HG02938 (cell line): ENCODE data around the gene ZNF134.

Source experiments
- ATAC-seq: cut with Tn5 transposase; IDR thresholded peaks from one replicate; pipeline ENCODE4 v1.9.1; 2021; ENCODE audit warnings: mild to moderate bottlenecking, moderate library complexity; ENCODE audit not compliant: unreplicated experiment

The ZNF134 gene

GRCh38 chr19:57613941-57614743 is at the start of gene ZNF134:
ZNF134 (plus strand) TSS chr19:57614242; CDS start chr19:57619469, 5,227 bp downstream.
- peak; percentile 96 for ATAC-seq

GRCh38 chr19:57566396-57567265 is 47.4 kb upstream of the ZNF134 start:
- no peak for ATAC-seq

GRCh38 chr19:57570707-57571106 is 43.3 kb upstream of the ZNF134 start:
- no peak for ATAC-seq

GRCh38 chr19:57572415-57572947 is 41.6 kb upstream of the ZNF134 start:
- ATAC-seq: no peak

GRCh38 chr19:57576661-57577060 is 37.4 kb upstream of the ZNF134 start:
- ATAC-seq: no peak

GRCh38 chr19:57578487-57579205 is 35.4 kb upstream of the ZNF134 start, which contains the start of gene ZNF416:
ZNF416 (minus strand) TSS chr19:57578911; CDS start chr19:57578704, 207 bp downstream.
- ATAC-seq: peak; percentile 89

GRCh38 chr19:57583104-57583520 is 30.9 kb upstream of the ZNF134 start:
- ATAC-seq: no peak

- ATAC-seq: peak; percentile 72
Measured at GRCh38 chr19:57583521-57584416, 30.3 kb upstream of the ZNF134 start, which contains the start of gene ZIK1. ZIK1 (plus strand) TSS chr19:57584145; CDS start chr19:57584357, 212 bp downstream.

- ATAC-seq: no peak
Measured at GRCh38 chr19:57587529-57587928, 26.5 kb upstream of the ZNF134 start.

GRCh38 chr19:57599377-57599760 is 14.7 kb upstream of the ZNF134 start:
- no peak for ATAC-seq

GRCh38 chr19:57599761-57600383 is 14.2 kb upstream of the ZNF134 start, which contains the start of gene ZNF530:
ZNF530 (plus strand) TSS chr19:57599885; CDS start chr19:57604346, 4,461 bp downstream.
- ATAC-seq: peak; percentile 94

GRCh38 chr19:57606931-57607330 is 7.1 kb upstream of the ZNF134 start:
- ATAC-seq: no peak

- ATAC-seq: no peak
Measured at GRCh38 chr19:57611113-57611512, 2.9 kb upstream of the ZNF134 start.

- no peak for ATAC-seq
Measured at GRCh38 chr19:57615346-57615745, 1.3 kb downstream of the ZNF134 start.

- no peak for ATAC-seq
Measured at GRCh38 chr19:57620673-57621348, 6.8 kb downstream of the ZNF134 start.

GRCh38 chr19:57623091-57623490 is 9.0 kb downstream of the ZNF134 start:
- no peak for ATAC-seq

- ATAC-seq: peak; percentile 92
Measured at GRCh38 chr19:57632987-57633831, 19.2 kb downstream of the ZNF134 start, which contains the start of gene ZNF211. ZNF211 (plus strand) TSS chr19:57633168; CDS start chr19:57633347, 179 bp downstream.

GRCh38 chr19:57633832-57634131 is 19.7 kb downstream of the ZNF134 start:
- ATAC-seq: no peak
